ENCODE measurements around the gene CDCP1.

CDCP1 gene

DNA sequence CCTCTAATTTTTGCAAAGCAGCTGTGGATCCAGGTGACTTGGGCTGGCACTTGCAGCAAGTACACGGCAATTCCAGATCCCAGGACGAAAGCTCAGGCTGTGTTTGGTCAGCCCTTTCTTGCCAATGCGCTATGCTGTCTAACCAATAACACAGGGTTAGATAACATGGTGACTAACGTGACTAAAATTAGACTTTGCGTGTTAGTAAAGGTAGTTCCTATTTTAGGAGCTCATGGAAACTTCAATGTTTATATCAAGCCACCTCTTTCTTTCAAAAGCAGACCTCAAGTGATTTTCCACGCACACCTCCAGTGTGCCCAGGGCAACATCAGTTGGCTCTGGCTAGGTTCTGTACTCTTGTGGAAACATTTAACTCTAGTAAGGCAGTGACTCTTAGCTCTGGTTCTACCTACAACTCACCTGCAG, 32.5 kb downstream of the CDCP1 start:
- DNase-seq (ENCODE audit: low read depth), result peak; percentile 57

DNA sequence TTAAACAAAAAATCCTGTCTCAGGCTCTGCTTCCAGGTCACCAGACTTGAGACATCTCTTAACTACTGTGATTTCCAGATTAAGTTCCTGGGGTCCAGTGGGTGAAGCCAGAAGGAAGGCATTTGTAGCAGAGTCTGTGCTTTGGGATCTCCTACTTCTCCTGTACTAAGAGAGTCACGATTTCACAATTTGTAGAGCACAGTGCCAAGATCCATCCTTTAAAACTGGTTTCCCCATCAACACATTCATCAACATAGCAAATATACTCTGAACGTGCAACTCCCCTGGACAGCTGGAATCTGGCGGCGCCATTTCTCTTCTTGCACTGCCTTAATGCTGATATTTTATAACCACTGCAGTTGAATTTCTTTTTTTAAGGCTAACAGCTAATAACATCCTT, 33.2 kb downstream of the CDCP1 start:
- DNase-seq (ENCODE audit: low read depth), result peak; percentile 95

DNA sequence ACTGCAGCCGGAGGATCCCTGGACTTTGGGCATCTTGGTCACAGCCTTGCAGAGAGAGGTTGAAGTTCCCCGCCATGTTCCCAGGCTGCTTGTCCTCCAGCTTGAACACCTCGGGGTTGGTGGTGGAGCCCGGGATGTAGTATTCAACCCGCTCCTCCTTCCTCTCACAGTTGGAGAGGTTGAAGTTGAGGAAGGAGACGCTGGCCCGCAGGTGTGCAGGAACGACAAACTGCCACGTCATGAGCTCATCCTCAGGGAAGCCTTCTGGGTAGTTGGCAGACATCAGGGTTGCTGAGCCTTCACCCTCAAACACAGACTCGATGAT, 35.7 kb downstream of the CDCP1 start:
- no peak for DNase-seq (ENCODE audit: low read depth)

DNA sequence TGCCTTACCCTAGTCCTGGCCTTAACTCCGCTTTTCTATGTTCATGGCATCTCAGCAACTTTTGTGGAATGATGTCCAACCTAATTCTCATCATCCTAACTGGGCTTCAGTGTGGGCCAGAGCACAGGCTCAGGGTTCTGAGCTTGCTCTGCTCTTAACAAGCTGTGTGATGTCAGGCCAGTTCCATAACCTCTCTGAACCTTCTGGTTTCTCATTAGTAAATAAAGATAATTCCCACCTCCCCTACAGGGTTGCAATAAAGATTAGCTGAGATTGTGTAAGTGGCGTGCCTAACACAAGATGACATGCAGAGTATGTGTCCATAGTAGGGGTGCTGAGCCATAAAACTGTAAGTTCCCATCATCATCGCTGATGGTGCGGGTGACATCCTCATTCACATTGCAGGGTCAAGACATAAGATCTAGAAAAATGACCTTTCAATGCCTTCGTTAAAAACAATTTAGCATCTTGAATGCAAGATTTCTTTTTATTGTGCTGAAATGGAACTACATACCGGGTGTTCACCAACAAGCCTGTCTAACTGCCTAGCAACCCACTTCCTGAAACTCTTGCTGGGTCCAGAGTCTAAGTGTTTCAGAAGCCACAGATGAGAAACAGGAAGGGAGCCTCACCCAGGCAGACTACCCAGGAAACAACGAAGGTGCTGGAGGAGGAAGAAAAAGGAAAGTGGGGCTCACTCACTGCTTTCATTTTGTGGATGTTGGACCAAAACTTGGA, 36.2 kb downstream of the CDCP1 start:
- DNase-seq (ENCODE audit: low read depth), result peak; percentile 46

DNA sequence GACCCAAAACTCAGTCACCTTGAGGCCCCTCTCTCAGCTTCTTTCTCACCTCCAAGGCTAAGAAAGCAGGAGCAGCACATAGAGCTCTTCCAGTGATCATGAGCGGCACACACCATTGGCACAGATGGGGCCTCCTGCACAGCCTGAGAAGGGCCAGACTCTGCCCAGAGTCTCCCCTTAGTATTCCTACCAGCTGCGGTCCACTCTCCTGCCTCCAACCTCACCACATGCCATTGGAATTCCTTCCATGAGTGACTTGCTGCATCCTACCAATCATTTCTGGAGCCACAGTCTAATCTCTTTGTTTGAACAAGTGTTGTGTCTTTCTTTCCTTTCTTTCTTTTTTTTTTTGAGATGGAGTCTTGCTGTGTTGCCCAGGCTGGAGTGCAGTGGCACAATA, 39.3 kb downstream of the CDCP1 start:
- DNase-seq (ENCODE audit: low read depth), result peak; percentile 42

DNA sequence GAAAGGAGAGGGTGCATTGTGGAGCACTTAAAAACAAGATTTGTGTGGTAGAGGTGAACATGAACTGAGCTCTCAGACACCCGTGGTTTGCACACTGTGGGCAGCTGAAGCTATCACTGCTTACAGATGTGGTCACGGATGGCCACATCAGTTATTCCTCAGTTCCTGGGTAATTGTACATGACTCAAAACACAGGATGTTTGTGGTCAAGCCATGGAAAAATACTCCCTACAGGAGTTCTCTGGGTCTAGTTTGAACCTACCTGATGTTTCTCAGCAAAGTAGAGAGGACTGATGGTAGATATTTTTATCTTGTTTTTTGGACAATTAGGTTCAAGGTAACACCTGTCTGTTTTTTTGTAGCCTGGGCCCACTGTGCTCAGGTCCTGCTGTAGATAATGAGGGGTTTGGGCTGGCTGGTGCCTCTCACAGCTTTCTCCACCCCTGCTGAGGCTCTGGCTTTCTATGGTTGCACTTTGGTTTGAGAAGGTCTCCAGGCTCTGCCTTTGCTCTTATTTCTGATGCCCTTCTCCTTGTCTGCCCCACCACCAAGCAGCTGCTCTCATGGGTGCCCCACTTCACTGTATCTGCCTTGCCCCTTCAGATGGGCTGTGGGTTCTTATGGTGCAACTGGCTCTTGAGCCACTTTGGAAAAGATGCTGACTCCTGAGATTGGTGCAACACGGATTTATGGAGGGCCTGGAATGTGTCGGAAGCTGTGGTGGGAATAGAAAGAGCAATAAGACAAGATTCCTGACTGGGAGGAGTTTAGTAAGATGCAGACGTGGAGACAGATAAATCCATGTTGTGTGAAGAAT, 40.1 kb downstream of the CDCP1 start:
- DNase-seq (ENCODE audit: low read depth), result peak; percentile 96

DNA sequence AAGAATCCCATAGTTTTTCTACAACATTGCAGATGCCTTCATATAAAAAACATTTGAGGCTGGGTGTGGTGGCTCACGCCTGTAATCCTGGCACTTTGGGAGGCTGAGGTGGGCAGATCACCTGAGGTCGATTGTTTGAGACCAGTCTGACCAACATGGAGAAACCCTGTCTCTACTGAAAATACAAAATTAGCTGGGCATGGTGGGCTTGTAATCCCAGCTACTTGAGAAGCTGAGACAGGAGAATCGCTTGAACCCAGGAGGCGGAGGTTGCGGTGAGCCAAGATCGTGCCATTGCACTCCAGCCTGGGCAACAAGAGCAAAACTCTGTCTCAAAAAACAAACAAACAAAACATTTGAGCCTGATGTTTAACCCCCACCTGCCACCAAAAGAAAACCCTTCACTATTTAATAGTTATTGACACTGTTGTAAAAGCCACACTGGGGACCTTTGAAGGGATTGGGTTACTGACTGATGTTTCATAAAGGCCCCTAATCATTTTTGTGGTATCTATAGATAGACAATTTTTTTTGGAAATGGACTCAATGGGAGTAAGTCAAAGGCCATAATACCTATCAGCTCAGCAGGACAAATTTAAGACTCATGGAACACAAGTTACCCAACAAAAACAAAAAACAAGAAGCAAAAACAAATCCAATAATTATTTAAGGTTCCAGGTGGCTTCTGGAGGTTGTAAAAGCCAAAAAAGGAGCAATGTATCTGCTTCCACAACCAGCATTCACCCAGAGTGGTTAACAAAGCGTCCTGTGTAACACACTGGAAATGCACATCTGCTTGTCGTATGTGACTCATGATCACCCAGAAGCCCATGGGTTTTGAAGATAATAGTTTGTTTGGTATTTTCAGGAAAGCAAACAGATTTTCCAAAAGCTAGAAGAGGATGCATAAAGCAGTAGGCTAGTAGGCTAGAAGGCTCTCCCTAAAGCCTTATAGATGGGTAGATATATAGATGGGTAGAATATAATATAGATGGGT, 41.2 kb downstream of the CDCP1 start:
- DNase-seq (ENCODE audit: low read depth), result peak; percentile 67

DNA sequence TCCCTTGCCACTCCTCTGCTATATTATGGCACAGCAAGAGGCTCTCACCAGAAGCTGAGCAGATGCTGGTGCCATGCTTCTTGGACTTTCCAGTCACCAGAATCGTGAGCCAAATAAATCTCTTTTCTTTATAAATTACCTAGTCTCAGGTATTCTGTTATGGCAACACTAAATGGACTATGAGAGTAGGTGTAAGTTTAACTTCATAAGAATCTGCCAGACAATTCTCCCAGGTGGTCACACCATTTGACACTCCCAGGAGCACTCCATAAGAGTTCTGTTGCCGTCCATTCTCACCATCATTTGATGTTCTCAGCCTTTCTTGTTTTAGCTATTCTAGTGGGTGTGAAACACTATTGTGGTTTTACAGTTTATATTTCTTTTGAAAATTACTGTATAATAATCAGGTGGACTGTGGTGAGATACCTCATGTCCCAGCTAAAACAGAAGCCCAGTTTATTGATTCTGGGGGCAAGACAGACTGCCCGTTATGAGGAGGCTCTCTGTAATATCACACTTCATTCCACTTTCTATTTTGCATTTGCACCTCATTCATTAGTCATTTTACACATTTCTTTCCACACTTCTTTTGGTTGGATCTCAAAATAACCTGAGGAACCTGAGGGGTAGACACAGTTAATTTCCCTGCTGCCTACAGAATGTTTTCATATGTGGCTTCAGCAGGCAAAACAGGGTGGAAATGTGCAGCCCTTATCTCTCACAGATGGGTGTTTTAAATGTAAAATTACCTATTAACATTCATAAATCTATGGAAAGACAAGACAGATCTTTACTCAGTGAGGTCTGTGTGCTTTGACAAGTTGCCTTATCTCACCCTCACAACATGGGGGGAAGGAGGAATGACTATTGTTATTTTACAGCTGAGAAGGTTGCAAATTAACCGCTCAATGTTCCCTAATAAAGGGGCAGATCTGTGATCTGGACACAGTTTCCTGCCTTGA, 42.1 kb downstream of the CDCP1 start:
- DNase-seq (ENCODE audit: low read depth), result no peak

DNA sequence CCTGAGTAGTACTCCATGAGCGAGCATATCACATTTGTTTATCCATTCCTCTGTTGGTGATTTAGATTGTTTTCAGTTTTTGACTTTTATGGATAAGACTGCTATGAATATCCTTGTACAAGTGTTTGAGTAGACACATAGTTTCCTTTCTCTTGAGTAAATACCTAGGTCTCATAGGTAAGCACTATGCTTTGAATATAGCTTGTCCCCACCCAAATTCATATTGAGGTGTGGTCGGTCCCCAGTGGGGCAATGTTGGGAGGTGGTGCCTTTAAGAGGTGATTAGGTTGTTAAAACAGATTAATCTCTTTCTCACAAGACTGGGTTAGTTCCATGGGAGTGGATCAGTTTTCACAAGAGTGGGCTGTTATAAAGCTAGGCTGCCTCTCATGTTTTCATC, 42.8 kb downstream of the CDCP1 start:
- DNase-seq (ENCODE audit: low read depth), result no peak

DNA sequence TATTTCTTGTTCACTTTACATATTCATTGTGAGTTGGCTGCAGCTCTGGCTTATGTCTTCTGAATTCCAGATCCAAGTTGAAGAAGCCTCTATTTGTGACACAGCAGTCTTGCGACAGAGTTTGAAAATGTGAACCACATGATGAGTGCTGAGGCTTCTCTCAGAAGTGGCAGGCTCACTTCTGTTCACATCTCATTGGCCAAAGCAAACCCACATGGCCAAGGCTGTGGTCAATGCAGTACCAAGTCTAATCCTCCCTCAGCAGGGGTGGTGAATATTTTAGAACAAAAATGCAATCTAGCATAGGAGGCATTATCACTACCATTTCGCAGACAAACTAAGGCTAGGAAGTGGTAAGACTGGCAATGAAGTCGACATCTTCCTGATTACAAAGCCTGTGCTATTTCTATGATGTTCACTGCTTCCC, 45.2 kb downstream of the CDCP1 start:
- peak; percentile 99 for DNase-seq (ENCODE audit: low read depth)

DNA sequence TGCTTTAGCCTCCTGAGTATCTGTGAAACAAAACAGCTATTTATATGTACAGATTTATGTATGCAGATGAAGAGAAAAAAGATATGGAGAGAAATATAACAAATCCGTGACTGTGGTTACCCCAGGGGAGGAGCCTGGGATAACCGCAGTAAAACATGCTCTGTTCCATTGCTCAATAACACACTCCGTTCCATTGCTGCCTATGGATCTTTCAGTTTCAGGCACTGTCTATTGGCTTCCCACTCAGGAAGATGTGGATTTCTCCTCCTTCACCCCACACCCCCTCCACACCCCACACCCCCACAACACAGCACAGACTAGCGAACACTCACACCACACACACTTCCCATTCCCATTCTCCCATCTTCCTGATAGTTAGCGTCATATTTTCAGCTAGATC, 47.9 kb downstream of the CDCP1 start:
- DNase-seq (ENCODE audit: low read depth), result peak; percentile 93

DNA sequence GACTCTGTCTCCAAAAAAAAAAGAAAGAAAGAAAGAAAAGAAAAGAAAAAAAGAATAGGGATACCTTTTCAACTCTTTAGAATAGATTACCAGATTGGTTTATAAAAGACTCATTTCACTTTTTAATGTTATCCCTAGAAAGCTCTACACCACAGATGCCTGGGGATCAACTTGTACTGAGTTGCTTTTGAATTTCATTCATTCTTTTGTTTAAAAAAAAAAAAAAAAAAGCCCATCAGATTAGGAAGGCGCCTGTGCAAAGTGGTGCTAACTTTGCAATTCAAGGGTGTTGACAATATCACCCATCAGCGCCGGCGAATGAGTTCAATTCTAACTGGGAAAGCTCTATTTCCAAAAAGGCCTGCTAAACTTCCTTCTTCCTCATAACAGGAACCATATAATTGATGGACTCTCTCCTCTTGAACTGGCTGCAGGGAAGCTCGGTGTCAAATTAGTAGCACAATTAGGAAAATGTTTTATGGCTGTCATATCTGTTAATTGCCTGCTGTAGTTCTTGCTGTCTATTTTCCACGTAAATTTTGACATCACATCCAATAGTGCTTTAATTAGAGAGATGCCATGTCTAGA, 48.8 kb downstream of the CDCP1 start:
- DNase-seq (ENCODE audit: low read depth), result no peak

DNA sequence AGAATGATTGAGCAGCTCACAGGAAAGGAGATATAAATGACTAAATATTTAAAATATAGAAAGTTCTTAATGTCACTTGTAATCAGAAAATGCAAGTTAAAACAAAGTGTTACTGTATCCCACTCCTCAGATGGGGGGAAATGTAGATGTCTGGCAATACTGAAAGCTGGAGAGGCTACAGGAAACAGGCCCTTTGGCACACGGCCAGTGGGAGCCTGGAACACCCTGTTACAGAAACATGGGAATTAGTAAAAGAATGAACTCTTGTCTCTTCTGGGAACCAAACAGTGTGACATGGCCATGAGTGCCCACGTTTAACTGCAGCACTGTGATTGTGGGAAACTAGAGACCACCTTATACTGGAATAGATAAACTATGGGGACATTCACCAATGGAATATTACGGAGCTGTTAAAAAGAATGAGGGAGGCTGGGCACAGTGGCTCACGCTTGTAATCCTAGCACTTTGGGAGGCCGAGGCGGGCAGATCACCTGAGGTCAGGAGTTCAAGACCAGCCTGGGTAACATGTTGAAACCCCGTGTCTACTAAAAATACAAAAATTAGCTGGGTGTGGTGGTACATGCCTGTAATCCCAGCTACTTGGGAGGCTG, 50.2 kb downstream of the CDCP1 start:
- peak; percentile 70 for DNase-seq (ENCODE audit: low read depth)

DNA sequence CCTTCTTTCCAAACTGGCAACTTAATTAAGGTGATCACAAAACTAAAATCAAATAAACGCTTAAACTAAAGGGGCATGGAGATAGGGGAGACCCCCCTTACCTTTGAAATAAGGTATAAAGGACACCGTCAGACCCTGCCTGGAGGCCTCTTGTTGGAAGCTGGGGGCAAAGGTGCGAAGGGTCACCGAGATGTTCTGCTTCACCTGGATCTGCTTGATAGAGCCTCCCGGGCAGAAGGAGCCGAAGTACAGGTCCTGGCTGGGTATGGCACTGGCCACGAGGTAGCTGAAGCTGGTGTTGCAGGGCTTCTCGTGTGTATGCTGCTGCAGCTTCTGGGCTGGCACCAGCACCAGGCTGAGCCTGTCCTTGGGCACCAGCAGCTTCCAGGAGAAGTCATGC, 53.0 kb downstream of the CDCP1 start:
- DNase-seq (ENCODE audit: low read depth), result no peak

DNA sequence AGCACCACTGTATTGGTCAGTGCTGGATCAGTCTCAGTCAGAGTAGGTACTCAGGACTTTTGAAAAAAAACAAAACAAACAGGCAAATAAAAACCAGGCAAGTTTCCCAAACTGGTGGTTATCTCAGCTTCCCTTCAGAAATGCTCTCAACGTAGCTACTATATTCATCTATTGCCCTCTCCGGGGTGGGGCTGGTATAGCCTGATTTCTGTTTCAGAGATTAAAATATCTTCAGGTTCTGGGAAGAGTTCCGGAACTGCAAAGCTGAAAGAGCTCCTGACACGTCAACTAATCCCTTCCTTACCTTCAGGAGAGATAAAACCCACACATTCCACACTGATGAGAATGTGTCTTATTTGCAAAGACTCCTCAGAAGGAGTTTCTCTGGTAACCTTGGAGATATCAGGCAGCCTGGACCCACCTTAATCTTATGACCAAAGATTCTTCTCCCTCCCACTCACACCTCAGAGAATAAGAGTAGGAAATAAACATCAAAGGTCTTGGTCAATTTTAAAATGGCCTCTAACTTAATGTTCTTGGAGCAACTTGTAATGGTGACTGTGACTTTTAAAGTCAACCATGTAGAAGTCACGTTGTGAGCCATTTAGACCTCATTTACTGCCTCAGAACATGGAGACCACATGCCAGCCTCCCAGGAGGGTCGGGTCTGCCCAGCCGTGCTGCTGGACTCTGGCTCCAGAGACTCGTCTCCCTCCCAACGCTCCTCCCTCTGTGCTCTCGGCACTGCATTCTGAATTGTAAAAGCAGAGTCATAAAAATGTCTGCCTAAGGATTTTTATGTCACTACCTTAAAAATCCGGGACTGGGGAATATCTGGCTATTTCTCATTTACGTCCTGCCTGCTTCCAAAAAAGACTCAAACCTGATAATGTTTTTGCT, 53.8 kb downstream of the CDCP1 start:
- DNase-seq (ENCODE audit: low read depth), result peak; percentile 98

DNA sequence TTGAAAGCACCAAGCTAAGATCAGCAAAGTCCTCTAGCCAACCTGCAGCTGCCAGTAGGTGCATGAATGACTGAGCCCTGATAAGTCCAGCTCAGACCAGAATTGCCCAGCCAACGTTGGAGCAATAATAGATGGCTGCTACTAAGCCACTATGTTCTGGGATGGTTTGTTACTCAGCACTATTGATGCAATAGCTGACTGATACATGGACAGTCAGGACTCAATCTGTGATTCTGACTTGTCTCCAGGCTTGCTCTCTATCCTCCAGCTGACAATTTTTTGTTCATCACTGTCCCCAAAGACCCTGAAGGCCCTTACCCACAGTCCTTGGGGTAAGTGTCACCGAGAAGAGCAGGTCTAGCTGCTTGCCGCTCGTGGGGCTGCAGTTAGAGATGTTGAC, 55.3 kb downstream of the CDCP1 start:
- DNase-seq (ENCODE audit: low read depth), result no peak

DNA sequence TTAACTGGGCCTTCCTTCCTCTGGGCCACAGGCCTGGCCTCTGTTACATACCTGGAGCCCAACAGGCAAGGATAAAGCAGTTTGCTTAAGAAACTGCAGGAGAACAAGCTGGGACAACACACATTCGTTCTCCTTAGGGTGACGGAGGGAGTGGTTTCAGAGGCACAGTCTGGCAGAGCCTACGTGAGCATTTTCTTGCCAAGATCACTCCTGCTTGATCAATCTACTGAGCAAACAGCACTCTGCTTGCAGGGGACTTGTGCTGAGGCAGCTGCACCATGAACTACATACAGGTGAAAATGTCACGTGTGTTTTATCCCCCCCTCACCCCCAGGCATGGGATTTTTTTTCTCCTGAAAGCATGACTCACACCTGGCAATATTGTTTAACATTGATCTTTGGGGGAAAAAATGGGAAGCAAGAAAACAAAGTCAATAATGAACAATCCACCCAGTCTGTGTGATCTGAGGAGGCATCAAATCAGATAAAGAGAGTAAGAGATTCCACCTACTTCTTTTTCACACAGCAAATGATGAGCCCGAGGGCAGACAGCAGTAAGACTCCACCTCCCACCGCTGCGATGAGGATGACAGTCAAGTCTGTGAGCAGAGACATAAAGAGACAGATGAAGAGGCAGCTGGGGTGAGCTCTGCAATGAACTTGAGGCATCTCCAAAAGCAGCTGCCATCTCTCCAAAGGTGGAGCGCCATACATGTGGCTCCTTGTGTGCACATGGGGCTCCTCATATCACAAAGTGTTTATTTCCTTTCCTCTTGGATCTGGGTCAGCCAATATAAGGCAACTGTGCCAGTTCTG, 57.4 kb downstream of the CDCP1 start:
- DNase-seq (ENCODE audit: low read depth), result no peak

DNA sequence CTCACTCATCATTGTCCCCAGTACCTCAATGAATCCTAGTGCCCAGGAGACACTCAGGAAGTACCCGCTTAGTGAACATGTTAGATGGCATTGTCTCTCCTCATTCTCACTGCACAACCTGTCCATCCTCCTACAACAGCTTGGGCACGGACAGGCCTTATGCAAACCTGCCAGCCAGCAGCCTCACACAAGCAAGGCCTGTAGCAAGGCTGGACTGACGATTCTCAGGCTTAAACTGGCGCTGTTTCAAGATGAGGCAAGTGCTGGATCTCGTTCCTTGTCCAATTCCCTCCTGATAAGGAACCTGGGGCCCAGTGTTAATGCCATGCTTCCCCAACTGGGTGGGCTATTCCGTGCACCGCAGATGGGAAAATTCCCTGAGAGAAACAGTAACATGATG, 59.0 kb downstream of the CDCP1 start:
- DNase-seq (ENCODE audit: low read depth), result peak; percentile 63

Measured in amniotic epithelial cell (primary cell).